GM19240 (cell line): ENCODE results near the gene ADAMTS2.

Experiments
- DNase-seq: peaks from one replicate; pipeline ENCODE4 v3.0.0; 2011; ENCODE audit warnings: low spot score; ENCODE audit not compliant: insufficient read length

ADAMTS2 gene

DNA sequence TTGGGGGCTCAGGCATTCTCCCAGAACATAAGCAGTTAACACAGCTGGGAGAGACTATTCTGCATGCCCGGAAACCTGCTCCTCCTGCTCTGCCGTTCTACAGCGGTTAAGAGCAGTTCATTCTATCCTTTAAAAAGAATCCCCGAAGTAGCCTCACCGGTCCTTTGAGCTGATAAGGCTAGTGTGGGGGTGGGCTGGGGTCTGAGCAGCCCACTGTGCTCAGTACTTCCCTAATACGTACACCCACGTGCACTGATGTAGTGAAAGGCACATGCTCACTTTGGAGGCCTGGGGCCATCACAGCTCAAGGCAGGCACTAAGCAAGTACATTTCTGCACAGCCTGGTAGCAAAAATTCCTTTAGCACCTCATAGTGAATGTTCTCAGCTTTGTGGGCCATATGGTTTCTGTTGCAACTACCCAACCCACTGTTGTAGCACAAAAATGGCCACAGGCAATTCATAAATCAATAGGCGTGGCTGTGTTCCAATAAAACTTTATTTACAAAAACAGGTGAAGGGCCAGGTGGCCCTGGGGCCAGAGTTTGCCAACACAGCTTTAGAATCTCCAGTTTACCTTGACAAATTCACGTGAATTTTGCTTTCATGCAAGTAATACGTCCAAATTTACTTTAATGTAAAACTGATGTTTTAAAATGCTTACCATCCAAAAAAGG, 148.7 kb downstream of the ADAMTS2 start:
- no peak for DNase-seq

DNA sequence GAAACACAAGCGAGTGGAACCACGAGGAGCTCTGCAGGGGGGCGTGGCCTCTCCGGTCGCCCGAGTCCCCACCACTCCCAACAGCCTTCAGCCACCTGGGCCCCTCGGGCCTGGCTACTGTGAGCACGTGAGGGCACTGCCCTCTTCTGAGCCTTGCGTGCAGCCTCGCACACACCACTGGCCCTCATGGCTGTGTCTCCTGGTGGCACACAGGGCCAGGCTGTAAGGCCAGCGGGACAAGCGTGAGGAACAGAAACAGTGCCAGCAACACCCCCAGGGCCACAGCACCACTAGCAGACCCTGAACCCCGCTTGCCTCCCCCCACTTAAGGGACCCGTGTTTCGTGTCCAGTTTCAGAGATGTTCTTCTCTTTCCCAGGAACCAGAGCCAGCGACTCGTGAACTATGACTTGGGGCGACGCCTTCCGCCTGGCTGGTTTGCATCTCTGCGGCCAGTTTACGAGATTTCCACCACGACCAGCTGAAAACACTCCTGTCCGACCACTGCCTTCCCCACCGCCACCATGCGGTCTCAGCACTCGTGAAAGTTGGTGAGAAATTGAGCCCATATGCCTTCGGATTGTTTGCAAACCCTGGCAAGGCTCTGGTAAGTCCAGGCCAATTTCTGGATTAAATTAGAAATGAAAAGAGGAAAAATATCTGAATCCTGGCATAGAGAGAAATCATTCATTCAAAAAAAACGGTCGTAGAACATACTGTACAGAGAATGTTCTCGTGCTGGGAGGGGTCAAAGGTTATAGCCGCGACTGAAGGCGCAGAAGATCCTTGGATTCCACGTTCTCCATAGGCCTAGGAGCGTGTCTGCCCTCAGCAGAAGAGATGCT, 149.5 kb downstream of the ADAMTS2 start:
- no peak for DNase-seq

DNA sequence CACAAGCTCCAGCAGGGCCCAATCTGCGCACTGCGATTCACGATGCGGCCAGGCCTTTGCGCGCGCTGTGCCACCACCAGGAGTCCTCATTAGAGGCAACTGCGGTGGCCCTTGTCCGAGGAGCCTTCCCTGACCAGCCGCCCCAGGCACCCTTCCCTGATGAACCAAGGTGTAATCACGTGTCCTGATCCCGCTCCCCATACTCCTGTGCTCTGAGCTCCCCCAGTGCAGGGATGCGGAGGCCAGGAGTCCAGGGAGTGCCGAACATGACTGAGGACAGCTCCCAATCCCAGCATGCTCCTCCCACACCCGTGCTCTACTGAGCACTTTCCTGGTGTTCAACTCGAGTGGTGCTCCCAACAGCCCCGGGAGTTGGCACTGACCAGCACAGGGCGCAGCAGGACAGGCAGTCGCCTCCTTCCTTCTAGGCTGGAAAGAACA, 150.3 kb downstream of the ADAMTS2 start:
- no peak for DNase-seq

DNA sequence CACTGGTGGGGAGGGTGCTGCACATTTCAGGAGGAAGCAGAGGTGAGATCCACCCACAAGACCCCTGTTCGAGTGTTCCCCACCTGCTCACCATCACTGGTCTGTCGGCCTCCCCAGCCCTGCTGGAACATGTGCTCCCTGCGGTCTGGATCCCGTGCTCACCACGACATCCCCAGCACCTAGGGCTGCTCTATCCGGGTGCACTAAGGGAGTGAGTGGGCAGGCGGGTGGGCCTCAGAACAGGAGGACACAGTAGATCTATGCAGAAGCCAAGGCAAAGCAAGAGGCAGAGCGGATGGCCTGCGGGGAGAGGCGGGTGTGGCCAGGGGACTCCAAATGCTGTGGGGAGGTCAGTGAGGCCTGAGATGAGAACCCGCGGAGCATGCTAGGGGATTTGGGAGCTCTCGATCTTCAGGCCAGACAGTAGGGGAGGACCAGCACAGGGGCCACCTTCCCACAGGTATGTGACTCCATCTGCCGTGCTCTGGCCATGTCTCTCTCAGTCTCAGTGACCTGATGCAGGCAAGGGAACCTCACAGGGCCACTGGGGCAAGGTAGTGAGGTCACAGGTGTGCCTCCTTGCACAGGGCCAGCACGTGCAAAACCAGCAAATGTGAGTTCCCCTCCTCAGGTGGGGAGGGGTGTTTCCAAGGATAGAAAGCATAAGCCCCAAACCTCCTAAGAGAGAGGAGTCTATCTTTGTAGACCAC, 150.9 kb downstream of the ADAMTS2 start:
- DNase-seq = no peak

DNA sequence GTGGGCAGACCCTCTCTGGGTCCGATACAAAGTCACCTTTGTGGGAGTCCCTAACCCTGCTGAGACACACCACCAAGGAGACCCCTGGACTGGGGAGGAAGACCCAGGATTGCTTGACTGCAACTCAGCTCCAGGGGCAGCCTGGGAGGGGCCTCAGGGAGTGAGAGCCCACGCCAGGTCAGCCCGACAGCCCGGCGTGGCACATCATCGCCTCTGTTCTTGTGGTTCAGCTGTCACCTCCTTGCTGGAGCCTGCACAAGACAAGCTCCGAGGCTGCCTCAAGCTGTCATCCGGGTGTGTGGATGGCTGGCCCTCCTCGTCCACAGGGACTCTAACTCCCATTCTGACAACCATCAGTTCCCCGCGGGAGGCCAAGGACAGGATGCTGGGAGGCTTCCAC, 151.5 kb downstream of the ADAMTS2 start:
- no peak for DNase-seq

DNA sequence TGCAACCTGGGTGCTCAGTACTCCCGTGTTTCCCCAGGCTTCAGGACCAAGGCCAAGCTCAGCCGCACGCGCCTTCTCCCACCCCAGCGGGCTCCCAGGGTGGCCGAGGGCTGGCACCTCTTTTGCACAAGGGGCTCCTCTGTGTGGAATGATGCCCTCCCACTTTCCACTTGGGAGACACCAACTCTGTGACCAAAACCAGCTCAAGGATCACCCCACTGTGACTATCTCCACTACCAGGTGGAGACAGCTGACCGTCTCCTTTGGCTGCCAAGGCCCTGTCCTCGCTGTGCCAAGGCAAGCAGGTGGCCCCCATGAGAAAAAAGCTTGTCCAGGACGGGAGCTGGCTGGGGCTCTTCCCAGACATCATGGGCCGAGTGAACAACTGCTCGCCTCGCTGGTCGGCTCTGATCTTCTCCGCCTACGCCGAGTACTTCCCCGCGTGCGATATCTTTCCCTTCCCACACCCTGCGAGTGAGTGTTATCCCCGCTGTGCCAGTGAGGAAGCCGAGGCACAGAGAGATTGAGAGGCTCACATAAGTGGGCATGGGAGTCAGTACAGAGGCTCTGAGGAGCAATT, 152.3 kb downstream of the ADAMTS2 start:
- no peak for DNase-seq

DNA sequence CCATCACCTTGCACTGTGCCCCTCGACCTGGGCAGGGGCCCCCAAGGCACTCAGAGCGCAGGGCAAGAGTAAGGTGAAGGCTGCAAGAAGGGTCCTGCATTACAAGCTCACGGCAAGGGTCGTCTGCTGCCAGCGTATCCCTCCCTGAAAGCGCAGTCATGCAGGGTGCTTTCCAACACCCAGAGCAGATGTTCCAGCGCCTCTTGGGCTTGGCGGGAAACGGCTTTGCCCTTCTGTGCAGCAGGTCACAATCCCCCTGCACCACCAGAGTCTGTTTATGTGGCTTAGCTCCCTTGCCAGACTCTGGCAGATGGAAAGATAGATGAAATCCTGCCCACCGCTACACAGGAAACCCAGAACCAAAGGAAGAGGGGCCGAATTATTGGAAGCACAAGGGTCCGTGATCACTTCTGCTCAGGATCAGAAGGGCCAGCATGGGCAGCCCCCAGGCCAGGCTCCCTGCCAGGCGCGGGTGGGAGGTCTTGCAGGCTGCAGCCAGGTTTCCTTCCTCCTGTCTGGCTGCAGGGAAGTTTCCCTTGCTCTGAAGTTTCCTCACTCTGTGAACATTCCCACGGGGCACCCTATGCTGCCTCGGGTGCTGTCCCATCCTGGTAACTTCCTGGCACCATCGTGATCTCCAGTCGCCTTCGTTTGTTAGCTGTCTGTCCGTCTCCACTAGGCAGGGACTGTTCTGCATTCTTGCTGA, 152.9 kb downstream of the ADAMTS2 start:
- no peak for DNase-seq

DNA sequence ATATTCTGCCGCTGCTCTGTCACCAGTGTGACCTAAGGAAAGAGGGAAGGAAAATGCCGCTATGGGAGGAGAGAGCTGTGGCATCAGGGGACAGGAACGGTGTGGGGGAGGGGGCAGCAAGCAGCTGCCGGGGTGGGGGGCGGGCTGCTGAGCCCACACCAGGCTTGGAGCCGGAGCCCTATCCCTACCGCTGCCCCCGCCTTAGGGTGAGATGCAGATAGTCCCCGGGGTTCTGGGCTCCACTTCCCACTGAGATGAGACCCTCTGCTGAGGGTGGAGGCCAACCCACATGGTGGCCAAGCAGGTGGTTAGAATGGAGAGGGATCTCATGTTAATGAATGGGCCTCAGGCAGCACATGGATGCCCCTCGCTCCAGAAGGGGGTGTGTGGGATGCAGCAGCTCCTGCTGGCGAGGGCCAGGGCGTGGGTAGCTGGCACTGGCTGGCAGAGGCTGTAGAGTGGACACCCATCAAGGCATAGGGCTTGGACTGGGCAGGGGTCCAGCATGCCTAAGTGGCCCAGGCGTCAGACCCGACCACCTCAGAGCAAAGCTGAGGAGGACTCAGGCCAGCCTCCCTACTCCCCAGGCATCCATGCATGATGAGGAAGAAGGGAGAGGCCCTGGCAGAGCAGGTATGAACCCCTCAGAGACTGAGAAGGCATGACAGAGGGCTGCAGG, 153.6 kb downstream of the ADAMTS2 start:
- DNase-seq = no peak

DNA sequence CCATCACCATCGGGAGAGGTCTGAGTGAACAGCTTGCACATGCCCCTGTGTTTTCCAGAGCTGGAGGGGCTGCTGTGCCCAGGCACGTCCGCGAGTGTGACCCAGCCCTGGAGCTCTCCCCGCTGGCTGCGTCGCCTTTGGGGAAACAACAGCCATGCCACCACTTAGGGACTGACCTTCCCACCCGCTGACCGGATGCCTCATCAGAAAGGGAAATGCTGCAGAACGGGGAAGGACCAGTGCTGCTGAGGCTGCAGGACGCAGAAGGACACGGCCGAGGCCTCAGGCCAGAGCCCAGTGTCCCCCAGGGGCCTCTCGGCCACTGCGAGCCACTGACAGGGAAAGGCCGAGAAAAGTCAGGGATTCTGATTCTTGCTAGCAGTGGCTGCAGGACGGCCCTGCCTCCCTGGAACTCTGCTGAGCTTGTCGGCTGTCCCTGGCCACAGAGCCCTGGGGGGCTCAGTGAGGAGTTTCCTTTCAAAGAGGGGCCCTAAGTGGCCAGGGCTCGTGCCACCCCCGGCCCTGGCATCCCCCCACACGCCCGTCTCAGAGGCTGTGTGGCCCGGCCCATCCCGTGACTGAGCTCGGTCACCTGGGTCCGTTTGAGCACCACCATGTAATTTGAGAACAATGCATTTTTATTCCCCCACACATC, 154.3 kb downstream of the ADAMTS2 start:
- DNase-seq = no peak

DNA sequence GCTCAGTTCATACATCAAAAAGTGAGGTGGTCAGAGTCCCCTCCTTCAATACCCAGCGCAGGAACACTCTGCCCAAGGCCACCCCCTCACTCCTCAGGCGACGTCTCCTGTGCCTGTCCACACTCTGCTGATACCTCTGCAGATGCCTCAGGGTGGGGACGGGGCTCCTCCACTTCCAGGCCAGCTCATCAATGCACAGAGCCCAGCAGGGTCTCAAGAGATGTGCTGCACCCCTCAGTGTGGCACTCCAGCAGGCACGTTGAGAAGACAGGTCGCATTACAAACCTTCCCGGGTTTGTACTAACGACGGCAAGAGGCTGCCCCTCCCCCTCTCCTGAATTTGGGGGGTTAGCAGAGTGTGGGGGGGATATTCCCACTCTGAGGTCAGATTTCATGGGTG, 156.6 kb downstream of the ADAMTS2 start:
- DNase-seq = no peak

DNA sequence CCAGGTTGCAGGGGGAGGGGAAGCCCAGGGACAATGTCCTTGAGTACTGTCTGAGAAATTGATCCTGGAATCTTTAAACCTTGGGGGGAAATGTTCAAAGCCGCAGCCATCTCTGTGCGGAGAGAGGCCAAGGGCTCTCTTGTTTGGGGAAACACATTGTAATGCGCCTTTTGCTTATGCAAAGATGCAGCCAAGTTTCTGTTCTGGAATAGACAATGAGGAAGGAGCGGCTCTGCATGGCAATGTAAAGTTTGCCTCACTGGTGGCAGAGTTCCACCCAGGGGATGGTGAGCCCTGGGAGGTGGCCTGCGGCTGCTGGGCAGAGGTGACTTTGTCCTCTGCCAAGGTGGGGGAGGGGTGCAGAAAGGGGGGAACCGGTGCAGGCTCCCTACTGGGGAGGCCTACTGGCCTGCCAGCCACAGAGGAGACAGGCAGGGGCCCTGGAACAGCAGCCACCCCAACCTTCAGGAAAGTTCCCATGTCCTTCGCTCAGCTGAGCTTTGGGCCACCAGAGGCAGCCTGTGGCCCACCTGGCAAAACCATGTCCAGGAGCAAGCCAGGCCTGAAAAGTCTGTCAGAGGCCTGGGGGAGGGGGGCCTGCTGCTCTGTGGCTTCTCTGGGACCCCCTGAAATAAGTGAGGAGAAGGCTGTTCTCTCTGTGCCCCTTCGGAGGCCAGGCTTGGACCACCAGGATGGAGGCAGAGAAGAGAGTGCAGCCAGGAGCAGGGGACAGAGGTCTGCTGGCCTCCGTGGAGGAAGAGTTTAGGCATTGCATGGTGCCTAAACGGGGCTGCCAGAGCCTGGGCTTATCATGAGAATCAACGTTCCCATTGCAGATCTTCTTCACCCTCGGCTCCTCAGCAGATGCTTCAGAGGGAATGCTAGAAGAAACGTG, 157.3 kb downstream of the ADAMTS2 start:
- no peak for DNase-seq

DNA sequence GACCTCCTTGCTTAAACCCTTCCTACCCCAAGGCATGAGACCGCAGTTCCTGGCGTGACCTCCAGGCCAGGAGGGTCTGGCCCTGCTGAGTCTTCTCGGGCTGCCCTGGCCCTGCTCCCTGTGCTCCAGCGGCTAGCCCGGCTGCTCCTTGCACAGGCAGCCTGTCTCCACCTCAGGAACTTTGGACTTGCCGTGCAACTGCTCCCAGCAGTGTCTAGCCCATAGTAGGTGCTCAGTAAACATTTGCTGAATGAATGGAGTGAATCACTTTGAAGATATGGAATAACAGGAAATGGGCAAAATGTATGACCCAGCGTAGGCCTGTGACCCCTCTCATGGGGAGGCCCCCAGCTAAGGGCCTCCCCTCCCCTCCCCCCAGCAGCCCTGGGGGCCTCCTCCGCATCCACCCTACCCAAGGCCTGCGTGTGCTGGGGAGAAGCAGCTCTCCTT, 158.0 kb downstream of the ADAMTS2 start:
- DNase-seq = no peak

DNA sequence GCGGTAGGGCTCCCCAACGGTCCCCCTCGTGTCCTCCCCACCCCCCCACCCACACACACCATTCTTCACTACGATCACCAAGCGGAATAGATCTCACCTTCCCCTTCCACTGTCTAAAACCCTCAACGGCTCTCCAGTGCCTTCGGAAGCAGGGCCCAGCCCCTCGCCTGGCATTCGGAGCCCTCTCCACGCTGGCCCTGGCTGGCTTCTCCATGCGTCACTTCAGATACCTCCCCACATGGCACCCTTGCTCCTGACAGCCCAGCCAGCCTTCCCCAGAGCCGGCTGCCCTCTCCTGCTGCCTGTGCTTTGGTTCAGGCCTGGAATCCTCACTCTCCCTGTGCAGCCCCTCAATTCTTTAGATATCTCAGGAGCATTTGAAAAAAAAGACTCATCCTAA, 158.5 kb downstream of the ADAMTS2 start:
- DNase-seq = no peak

DNA sequence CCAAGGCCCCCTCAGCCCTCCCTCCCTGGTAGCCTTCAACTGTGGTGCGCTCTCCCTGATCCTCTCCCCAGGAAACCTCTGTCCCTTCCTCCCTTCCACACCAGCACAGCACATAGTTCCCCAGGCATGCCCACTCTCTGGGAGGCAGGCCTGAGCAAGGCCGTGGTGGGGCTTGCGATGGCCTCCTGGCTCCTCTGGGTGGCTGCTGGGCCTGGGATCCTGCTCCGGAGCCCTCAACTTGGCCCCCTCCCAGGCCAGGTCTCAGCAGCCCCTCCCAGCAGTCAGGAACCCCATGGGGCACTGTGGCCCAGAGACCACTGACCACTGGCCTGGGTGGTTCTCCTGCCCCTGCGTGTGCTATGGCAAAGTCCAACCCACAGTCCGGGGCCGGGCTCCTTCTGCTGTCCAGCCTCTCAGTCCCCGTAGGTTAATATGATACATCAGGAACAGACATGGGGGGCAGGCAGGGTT, 159.3 kb downstream of the ADAMTS2 start:
- no peak for DNase-seq

DNA sequence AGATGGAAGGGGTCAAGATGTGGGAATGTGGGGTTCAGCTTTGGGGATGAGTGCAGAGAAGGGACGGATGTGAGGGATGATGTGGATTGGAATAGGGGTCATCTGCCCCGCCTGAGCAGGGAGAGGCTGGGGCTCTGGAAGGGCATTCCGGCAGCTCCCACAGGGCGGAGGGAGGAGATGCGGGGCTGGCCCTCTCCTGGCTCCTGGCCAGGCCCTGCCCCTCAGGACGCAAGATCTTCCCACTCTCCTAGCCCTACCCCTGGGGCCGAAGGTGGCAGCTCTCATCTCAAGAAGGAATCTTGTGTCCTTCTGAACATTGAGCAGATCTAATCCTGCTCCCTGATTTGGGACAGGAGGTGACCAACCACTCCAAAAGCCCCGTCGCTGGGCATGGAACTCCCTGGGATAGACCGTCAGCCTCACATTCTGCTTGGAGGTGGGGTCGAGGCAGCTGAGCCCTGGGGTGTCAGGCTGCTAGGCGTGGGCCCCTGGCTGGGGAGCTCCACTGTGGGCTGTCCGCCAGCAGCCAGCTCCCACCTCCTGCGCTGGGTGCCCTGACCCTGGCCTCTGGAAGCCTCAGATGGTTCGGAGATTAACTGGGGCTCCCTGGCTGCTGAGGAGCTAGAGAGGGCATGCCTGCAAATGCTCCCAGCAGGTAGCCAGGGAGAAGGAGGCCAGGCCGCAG, 159.9 kb downstream of the ADAMTS2 start:
- DNase-seq = no peak

DNA sequence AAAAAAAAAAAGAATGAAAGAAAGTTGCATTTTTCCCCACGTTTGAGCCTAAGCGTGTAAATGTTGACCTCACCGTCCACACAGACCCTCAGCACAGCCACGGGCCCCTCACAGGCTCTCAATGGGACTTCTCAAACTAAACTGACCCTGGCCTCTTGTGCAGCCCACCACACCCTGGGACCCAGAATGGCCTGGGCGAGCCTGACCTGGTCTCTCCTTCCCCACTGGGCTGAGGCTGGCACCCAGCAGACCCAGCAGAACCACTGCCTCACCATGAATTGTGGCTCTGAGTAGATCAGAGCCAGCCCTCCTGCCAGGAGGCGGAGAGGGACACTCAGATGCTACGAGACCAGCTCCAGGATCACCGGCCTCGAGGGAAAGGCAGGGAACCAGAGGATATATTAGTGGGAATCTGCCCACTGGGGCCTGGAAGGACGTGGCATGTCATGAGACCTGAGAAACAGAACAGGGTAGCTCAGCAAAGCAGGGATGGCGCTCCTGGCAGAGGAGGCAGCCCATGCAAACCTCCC, 160.7 kb downstream of the ADAMTS2 start:
- no peak for DNase-seq

DNA sequence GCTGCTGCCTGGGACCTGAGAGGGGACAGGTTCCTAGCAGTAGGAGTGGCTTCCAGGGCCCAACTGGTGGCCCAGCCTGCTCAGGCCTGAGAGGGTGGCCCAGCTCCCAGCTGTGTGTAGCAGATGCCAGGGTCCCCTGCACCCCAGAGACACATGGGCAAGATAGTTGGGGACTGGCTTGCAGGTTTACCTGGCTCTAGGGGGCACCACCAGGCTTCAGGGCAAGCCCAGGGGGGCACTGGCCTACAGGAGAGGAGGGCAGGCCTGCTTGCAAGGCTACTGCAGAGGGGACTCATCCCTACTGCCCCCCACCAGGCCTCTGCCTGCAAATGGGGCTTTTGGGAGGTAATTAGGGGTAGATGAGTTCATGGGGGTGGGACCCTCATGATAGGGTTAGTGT, 161.8 kb downstream of the ADAMTS2 start:
- DNase-seq = no peak

DNA sequence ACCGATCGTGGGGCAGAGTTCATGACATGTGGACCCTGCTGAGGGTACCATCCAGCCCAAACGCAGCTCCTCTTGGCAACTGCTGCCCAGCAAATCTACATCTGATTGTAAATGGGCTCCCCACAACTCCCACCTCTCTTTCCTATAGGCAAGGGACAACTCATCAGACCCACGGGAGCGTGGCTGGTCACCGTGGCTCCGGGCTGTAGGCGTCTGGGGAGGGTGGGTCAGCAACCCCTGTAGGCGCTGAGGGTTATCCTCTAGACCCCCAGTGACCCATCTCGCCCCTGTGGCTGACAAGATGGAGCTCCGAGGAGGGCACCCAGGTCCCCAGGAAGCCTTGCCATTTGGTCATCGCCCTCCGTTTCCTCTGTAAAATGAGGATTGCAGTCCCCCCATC, 162.7 kb downstream of the ADAMTS2 start:
- no peak for DNase-seq
